IgD-negative memory B cell (primary cell): ENCODE data around the gene SMARCA4. TPM values are rescaled to one million over a fixed set of nuclear protein-coding genes. Genes with fewer than 3 reads are reported as not detected.
A peak's percentile ranks its signal among the peaks of the same experiment; 100 is the strongest.
"Not testable (repeated sequence)": the region's sequence is repeated elsewhere in the genome, so short reads cannot be mapped to it uniquely, and the experiment has no call there.

Source experiments
- H3K27ac Mint-ChIP-seq, 3 donors: one replicate each; pipeline ENCODE4 v1.8.0; 2020 to 2022; ENCODE audit warnings: mild to moderate bottlenecking in 3 of 3, mixed read lengths in 3 of 3, moderate library complexity in 1 of 3
- H3K27me3 Mint-ChIP-seq: one replicate; pipeline ENCODE4 v1.8.0; 2021; ENCODE audit warnings: mixed read lengths
- H3K36me3 Mint-ChIP-seq: one replicate; pipeline ENCODE4 v1.8.0; 2020; ENCODE audit warnings: mild to moderate bottlenecking, mixed read lengths
- H3K4me1 Mint-ChIP-seq, 3 donors: one replicate each; pipeline ENCODE4 v1.8.0; 2020 to 2022; ENCODE audit warnings: mixed read lengths in 3 of 3, mild to moderate bottlenecking in 1 of 3
- H3K4me3 Mint-ChIP-seq, 4 donors: one replicate each; pipeline ENCODE4 v1.8.0; 2020 to 2022; ENCODE audit warnings: mild to moderate bottlenecking in 4 of 4, mixed read lengths in 4 of 4, moderate library complexity in 3 of 4
- H3K9me3 Mint-ChIP-seq, 3 donors: one replicate each; pipeline ENCODE4 v1.8.0; 2020 to 2021; ENCODE audit warnings: mixed read lengths in 3 of 3, mild to moderate bottlenecking in 1 of 3
- polyA plus RNA-seq: library from polyadenylated mRNA; unstranded; fragments of 300-500 nt; fragmentation: Illumina TruSeq; gene quantifications from one replicate; pipeline ENCODE4 v1.2.3, GENCODE V29; 2021

The SMARCA4 gene
- polyA plus RNA-seq, 1 donor from 2014 or later: 18.5 TPM

GRCh38 chr19:11063434-11063833, 102.6 kb downstream of the SMARCA4 start:
- Mint-ChIP-seq H3K36me3 (peaks cover 10% of the 10 kb centered on the region), H3K27me3 (no peaks in the 10 kb centered on the region), H3K4me1 (no peaks in the 10 kb centered on the region), H3K9me3 (peaks cover 0 to 2% (median 0%) of the 10 kb centered on the region in 3 donors), H3K4me3 (no peak overlapping the region), H3K27ac (no peak overlapping the region)

GRCh38 chr19:11064831-11065303, 104.0 kb downstream of the SMARCA4 start:
- no peak overlapping the region for H3K27ac Mint-ChIP-seq
- no peaks in the 10 kb centered on the region for H3K27me3 Mint-ChIP-seq
- peaks cover 0 to 2% (median 0%) of the 10 kb centered on the region in 3 donors for H3K9me3 Mint-ChIP-seq
- no peaks in the 10 kb centered on the region for H3K4me1 Mint-ChIP-seq
- no peak overlapping the region for H3K4me3 Mint-ChIP-seq
- H3K36me3 Mint-ChIP-seq: peaks cover 9% of the 10 kb centered on the region

GRCh38 chr19:11066326-11066725, 105.5 kb downstream of the SMARCA4 start:
- H3K27ac Mint-ChIP-seq: no peak overlapping the region
- no peaks in the 10 kb centered on the region for H3K4me1 Mint-ChIP-seq
- H3K27me3 Mint-ChIP-seq: no peaks in the 10 kb centered on the region
- H3K36me3 Mint-ChIP-seq: peaks cover 5% of the 10 kb centered on the region
- H3K9me3 Mint-ChIP-seq: peaks cover 0 to 2% (median 0%) of the 10 kb centered on the region in 3 donors
- no peak overlapping the region for H3K4me3 Mint-ChIP-seq

- Mint-ChIP-seq H3K4me1 (no peaks in the 10 kb centered on the region), H3K9me3 (peaks cover 0 to 2% (median 0%) of the 10 kb centered on the region in 3 donors), H3K36me3 (no peaks in the 10 kb centered on the region), H3K27me3 (no peaks in the 10 kb centered on the region), H3K4me3 (no peak overlapping the region), H3K27ac (no peak overlapping the region)
These were observed 106.7 kb downstream of the SMARCA4 start for GRCh38 chr19:11067356-11068113.

GRCh38 chr19:11069561-11069960, 108.7 kb downstream of the SMARCA4 start:
- peaks cover 0 to 2% (median 0%) of the 10 kb centered on the region in 3 donors for H3K9me3 Mint-ChIP-seq
- H3K27ac Mint-ChIP-seq: peak overlapping the region in 1 of 3 donors; percentile 32
- peaks cover 3 to 5% (median 5%) of the 10 kb centered on the region in 3 donors for H3K4me1 Mint-ChIP-seq
- H3K36me3 Mint-ChIP-seq: no peaks in the 10 kb centered on the region
- H3K27me3 Mint-ChIP-seq: peaks cover 7% of the 10 kb centered on the region
- no peak overlapping the region for H3K4me3 Mint-ChIP-seq

GRCh38 chr19:11070123-11070522, 109.3 kb downstream of the SMARCA4 start:
- Mint-ChIP-seq H3K4me1 (peaks cover 5 to 8% (median 7%) of the 10 kb centered on the region in 3 donors), H3K27ac (no peak overlapping the region), H3K27me3 (peaks cover 9% of the 10 kb centered on the region)

GRCh38 chr19:11073568-11073967, 112.7 kb downstream of the SMARCA4 start:
- Mint-ChIP-seq H3K27ac (no peak overlapping the region), H3K27me3 (peaks cover 9% of the 10 kb centered on the region), H3K9me3 (no peaks in the 10 kb centered on the region), H3K4me3 (no peak overlapping the region), H3K4me1 (peaks cover 5 to 8% (median 7%) of the 10 kb centered on the region in 3 donors), H3K36me3 (no peaks in the 10 kb centered on the region)

More at GRCh38 chr19:11070123-11070522, 109.3 kb downstream of the SMARCA4 start:
- Mint-ChIP-seq H3K36me3 (no peaks in the 10 kb centered on the region), H3K9me3 (peaks cover 0 to 2% (median 0%) of the 10 kb centered on the region in 3 donors), H3K4me3 (no peak overlapping the region)

GRCh38 chr19:11076792-11077191, 116.0 kb downstream of the SMARCA4 start:
- not testable (repeated sequence) for H3K27ac Mint-ChIP-seq, H3K9me3 Mint-ChIP-seq, H3K4me3 Mint-ChIP-seq, H3K4me1 Mint-ChIP-seq, H3K36me3 Mint-ChIP-seq
- peaks cover 18% of the 10 kb centered on the region for H3K27me3 Mint-ChIP-seq

GRCh38 chr19:11078893-11079292, 118.1 kb downstream of the SMARCA4 start:
- Mint-ChIP-seq H3K27ac (no peak overlapping the region), H3K27me3 (peaks cover 18% of the 10 kb centered on the region), H3K4me3 (peak overlapping the region in 1 of 4 donors; percentile 25), H3K4me1 (peaks cover 5 to 7% (median 7%) of the 10 kb centered on the region in 3 donors), H3K9me3 (no peaks in the 10 kb centered on the region), H3K36me3 (no peaks in the 10 kb centered on the region)

- Mint-ChIP-seq H3K9me3 (no peaks in the 10 kb centered on the region), H3K27me3 (peaks cover 11% of the 10 kb centered on the region), H3K4me3 (no peak overlapping the region), H3K27ac (peak overlapping the region in 1 of 3 donors; percentile 71), H3K4me1 (no peaks in the 10 kb centered on the region), H3K36me3 (no peaks in the 10 kb centered on the region)
These were observed 119.2 kb downstream of the SMARCA4 start for GRCh38 chr19:11079999-11080398.

- Mint-ChIP-seq H3K4me3 (no peak overlapping the region), H3K36me3 (no peaks in the 10 kb centered on the region), H3K27me3 (peaks cover 14% of the 10 kb centered on the region), H3K4me1 (peaks cover 13 to 22% (median 18%) of the 10 kb centered on the region in 3 donors), H3K9me3 (peaks cover 0 to 5% (median 0%) of the 10 kb centered on the region in 3 donors), H3K27ac (peak overlapping the region in 1 of 3 donors; percentile 29)
These were observed 127.2 kb downstream of the SMARCA4 start for GRCh38 chr19:11087870-11088505.

GRCh38 chr19:11088506-11089253, 127.8 kb downstream of the SMARCA4 start:
- peaks cover 15 to 23% (median 21%) of the 10 kb centered on the region in 3 donors for H3K4me1 Mint-ChIP-seq
- peak overlapping the region in 3 of 4 donors; percentile 65 to 89 (median 83) for H3K4me3 Mint-ChIP-seq
- peaks cover 0 to 7% (median 0%) of the 10 kb centered on the region in 3 donors for H3K9me3 Mint-ChIP-seq
- H3K27me3 Mint-ChIP-seq: peaks cover 15% of the 10 kb centered on the region
- H3K36me3 Mint-ChIP-seq: no peaks in the 10 kb centered on the region
- H3K27ac Mint-ChIP-seq: peak overlapping the region; percentile 80 to 93 (median 88)

- Mint-ChIP-seq H3K36me3 (no peaks in the 10 kb centered on the region), H3K9me3 (peaks cover 0 to 7% (median 0%) of the 10 kb centered on the region in 3 donors), H3K27ac (peak within 1 kb of the TSS; percentile 80 to 93 (median 88)), H3K27me3 (peaks cover 14% of the 10 kb centered on the region), H3K4me1 (peaks cover 16 to 23% (median 21%) of the 10 kb centered on the region in 3 donors), H3K4me3 (peak within 1 kb of the TSS; percentile 65 to 91 (median 86))
These were observed 128.6 kb downstream of the SMARCA4 start, which contains the start of gene LDLR for GRCh38 chr19:11089254-11090013. Gene LDLR, plus strand, starts transcription at chr19:11089463. Its CDS starts 86 bp downstream, at chr19:11089549.

GRCh38 chr19:11090014-11090263, 129.1 kb downstream of the SMARCA4 start:
- Mint-ChIP-seq H3K4me3 (peak overlapping the region in 3 of 4 donors; percentile 65 to 91 (median 89)), H3K27ac (peak overlapping the region in 1 of 3 donors; percentile 93), H3K4me1 (peaks cover 21 to 25% (median 24%) of the 10 kb centered on the region in 3 donors), H3K27me3 (peaks cover 19% of the 10 kb centered on the region)
- not testable (repeated sequence) for H3K36me3 Mint-ChIP-seq, H3K9me3 Mint-ChIP-seq
